Activated naive CD8-positive, alpha-beta T cell treated with anti-CD3 and anti-CD28 coated beads, Interleukin-2, amount 10 ng/mL, durations not matched to agents 7 days and 5 days (primary cell): ENCODE results near the gene DCUN1D1. TPM values are rescaled to one million over a fixed set of nuclear protein-coding genes. Genes with fewer than 3 reads are reported as not detected.

Experiments used
- ATAC-seq: fragments of 150-1000 bp; cut with Tn5 transposase; one replicate; pipeline ENCODE4 v1.10.0; 2021; ENCODE audit warnings: low read depth, moderate library complexity
- POLR2A ChIA-PET: fragments of 350-600 bp; sonication (Branson Sonifier 250); formaldehyde crosslinking; loops from one replicate; lab custom pipeline; 2021; ENCODE audit warnings: antibody characterized with exemption; lab: Charles Lee
- DNase-seq: peaks from one replicate; pipeline ENCODE4 v3.0.0; 2021
- H3K27ac Mint-ChIP-seq: one replicate; pipeline ENCODE4 v1.8.0; 2022; ENCODE audit warnings: mild to moderate bottlenecking, mixed read lengths
- H3K27me3 Mint-ChIP-seq: one replicate; pipeline ENCODE4 v1.8.0; 2022; ENCODE audit warnings: mild to moderate bottlenecking, moderate library complexity, mixed read lengths
- H3K36me3 Mint-ChIP-seq: one replicate; pipeline ENCODE4 v1.8.0; 2021; ENCODE audit warnings: mild to moderate bottlenecking, mixed read lengths
- H3K4me1 Mint-ChIP-seq: one replicate; pipeline ENCODE4 v1.8.0; 2021; ENCODE audit warnings: mixed read lengths
- H3K4me3 Mint-ChIP-seq: one replicate; pipeline ENCODE4 v1.8.0; 2022; ENCODE audit warnings: mild to moderate bottlenecking, moderate library complexity, mixed read lengths
- H3K9me3 Mint-ChIP-seq: one replicate; pipeline ENCODE4 v1.8.0; 2021; ENCODE audit warnings: mixed read lengths
- total RNA-seq, 2 experiments: library from RNA; stranded (reverse); gene quantifications; one replicate each; pipeline ENCODE4 v1.2.3, GENCODE V29; 2021

Gene DCUN1D1
- total RNA-seq, 2 experiments from 2014 or later = 68.2 to 69.7 TPM

DNA sequence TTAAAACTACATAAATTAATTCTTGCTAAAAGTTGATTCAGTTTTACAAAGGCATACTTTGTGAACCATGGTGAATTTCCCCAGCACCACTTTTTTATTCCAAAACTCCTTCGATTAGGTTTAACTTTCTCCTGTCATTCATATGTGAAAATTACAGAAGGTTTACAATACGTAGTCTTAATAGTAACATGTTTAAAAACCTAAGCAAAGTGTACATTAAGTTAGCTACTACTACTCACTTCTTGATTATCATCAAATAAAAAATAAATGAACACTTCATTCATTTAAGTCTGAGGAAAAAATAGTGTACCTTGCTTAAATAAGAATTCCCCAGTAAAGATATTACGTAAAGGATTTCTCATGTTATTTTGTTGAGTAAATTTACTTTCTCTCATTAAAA, 38.6 kb downstream of the DCUN1D1 start:
- no peaks in the 10 kb centered on the region for H3K9me3 Mint-ChIP-seq
- no peaks in the 10 kb centered on the region for H3K27me3 Mint-ChIP-seq
- no peak for DNase-seq
- POLR2A ChIA-PET = no interaction called here
- no peak overlapping the region for H3K27ac Mint-ChIP-seq
- no peak overlapping the region for H3K4me3 Mint-ChIP-seq
- peaks cover 22% of the 10 kb centered on the region for H3K4me1 Mint-ChIP-seq
- ATAC-seq = no peak
- H3K36me3 Mint-ChIP-seq = peaks cover 32% of the 10 kb centered on the region

DNA sequence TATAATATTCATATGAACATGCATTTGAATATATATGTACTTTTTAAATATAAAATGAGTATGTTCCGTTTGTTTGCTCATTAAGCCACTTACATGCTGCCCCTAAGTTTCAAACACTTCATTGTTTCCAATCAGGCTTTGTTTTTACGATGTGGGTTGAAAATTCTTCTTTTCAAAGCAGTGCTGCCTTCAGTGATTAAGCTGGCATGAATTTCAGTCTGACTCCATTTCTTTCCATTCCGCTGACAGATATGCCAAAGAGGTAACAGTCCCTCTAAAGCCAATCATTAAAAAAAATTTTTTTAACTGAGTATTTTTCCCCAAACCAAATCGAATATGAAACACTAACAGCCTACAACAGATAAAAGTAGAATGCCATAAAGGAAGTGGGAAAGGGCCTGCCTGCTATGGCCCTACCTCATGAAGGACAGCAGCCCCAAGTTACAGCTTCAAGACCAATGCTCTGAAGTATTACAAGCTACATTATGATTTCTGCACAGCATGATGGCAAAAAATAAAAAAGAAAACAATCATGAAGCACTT, 40.0 kb downstream of the DCUN1D1 start:
- DNase-seq (no peak), ATAC-seq (no peak)
- Mint-ChIP-seq H3K9me3 (no peaks in the 10 kb centered on the region), H3K27me3 (no peaks in the 10 kb centered on the region), H3K4me1 (peaks cover 22% of the 10 kb centered on the region), H3K4me3 (no peak overlapping the region), H3K36me3 (peaks cover 23% of the 10 kb centered on the region), H3K27ac (no peak overlapping the region)
- POLR2A ChIA-PET = no interaction called here

DNA sequence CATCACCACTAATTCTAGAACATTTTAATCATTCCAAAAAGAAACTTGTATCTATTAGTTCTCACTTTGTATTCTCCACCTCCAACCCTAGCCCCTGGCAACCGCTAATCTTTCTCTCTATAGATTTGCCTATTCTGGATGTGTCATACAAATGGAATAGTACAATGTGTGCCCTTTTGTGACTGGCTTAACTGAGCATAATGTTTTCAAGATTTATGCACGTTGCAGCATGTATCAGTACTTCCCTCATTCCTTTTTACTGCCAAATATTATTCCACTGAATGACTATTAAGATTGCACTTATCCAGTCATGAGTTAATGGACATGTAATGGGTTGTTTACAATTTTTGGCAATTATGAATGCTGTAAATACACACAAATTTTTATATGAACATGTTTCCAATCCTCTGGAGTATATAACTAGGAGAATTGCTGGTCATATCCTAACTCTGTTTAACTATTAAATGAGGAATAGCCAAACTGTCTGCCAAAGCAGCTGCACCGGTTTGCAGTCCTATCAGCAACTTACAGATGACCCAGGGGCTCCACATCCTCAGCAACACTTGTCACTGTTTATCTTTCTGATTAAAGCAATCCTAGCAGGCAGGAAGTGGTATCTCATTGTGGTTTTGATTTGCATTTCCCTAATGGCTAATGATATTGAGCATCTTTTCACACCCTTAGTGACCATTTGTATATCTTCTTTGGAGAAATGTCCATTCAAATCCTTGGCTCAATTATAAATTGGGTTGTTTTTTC, 42.9 kb downstream of the DCUN1D1 start:
- H3K27ac Mint-ChIP-seq = no peak overlapping the region
- no peak overlapping the region for H3K4me3 Mint-ChIP-seq
- POLR2A ChIA-PET = interaction anchor here (1.0 kb wide), 1 partner anchor 27 kb away, joined by 3 read pairs; no protein-coding TSS in a partner anchor
- H3K9me3 Mint-ChIP-seq = no peaks in the 10 kb centered on the region
- DNase-seq = no peak
- peak; percentile 70 for ATAC-seq
- H3K36me3 Mint-ChIP-seq = peaks cover 28% of the 10 kb centered on the region
- peaks cover 22% of the 10 kb centered on the region for H3K4me1 Mint-ChIP-seq
- H3K27me3 Mint-ChIP-seq = no peaks in the 10 kb centered on the region

DNA sequence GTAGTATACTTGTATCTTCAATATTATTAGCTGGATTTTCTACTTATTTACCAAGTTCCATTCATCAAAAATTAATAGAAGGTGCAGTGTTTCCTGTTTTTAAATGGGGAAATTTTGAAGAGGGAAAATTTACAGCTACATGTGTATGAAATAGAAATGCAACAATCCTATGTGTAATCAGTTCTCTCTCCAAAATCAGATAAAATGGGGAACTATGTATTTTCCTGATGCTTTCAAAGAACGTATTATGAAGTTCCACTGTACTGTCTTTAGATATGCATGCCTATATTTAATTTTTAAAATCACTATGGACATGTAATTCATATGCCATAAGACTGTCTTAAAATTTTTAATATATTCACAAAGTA, 43.4 kb downstream of the DCUN1D1 start:
- no peak for ATAC-seq
- POLR2A ChIA-PET = no interaction called here
- Mint-ChIP-seq H3K9me3 (peaks cover 3% of the 10 kb centered on the region), H3K27me3 (no peaks in the 10 kb centered on the region), H3K4me1 (peaks cover 22% of the 10 kb centered on the region), H3K36me3 (peaks cover 32% of the 10 kb centered on the region), H3K27ac (no peak overlapping the region), H3K4me3 (no peak overlapping the region)
- no peak for DNase-seq

DNA sequence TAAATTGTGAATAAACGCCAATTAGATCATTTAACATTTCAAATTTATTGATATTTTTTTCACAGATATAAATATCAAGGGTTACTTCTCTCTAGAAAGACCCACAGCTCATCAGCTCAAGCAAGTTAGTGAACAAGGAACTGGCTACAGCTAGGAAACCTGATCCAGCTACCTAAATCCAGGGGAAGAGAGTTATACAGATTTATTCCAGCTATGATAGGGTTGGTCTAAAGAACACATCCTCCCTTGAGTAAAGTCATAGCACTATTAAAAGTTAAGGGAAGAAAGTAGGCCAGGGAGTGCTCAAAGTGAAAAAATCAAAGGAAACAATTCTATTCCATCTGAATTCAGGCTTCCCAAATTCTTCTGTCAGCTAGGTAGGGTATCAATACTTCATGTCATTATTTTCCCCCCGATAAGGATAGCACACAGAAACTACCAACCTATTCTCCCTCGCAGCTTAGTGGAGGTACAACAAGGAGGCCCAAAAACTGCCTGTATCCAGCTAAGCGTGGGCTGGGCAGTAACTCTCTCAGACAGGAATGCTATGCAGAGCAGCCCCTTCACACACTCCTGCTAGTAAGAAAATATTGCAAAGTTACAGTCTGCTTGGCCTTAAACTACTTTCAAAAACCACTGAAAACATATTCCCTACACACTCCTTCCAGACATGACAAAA, 44.0 kb downstream of the DCUN1D1 start:
- DNase-seq = no peak
- no peak overlapping the region for H3K4me3 Mint-ChIP-seq
- H3K27ac Mint-ChIP-seq = no peak overlapping the region
- POLR2A ChIA-PET = no interaction called here
- peaks cover 36% of the 10 kb centered on the region for H3K36me3 Mint-ChIP-seq
- ATAC-seq = no peak
- no peaks in the 10 kb centered on the region for H3K27me3 Mint-ChIP-seq
- H3K4me1 Mint-ChIP-seq = peaks cover 22% of the 10 kb centered on the region
- H3K9me3 Mint-ChIP-seq = peaks cover 5% of the 10 kb centered on the region

DNA sequence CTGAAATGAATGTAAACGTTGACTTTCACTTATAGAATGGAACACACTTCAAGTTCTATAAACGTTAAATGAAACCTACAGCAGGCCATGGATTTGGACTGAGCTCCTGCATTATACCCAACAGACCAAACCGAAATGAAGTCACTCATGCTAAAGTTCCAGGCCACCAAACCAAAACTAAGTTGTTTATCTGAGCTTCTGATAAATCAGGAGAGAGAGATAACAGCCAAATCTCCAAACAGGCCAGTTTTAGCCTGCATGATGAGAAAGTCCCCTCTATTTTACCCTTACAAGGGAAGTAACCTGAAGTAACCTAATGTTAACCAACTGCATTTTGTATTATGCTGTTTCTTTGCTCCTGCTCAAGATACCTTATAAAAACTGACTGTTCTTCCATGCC, 44.5 kb downstream of the DCUN1D1 start:
- peaks cover 20% of the 10 kb centered on the region for H3K4me1 Mint-ChIP-seq
- H3K9me3 Mint-ChIP-seq = peaks cover 5% of the 10 kb centered on the region
- peaks cover 39% of the 10 kb centered on the region for H3K36me3 Mint-ChIP-seq
- no peaks in the 10 kb centered on the region for H3K27me3 Mint-ChIP-seq
- DNase-seq (no peak), ATAC-seq (no peak)
- H3K4me3 Mint-ChIP-seq = no peak overlapping the region
- POLR2A ChIA-PET = no interaction called here
- no peak overlapping the region for H3K27ac Mint-ChIP-seq

DNA sequence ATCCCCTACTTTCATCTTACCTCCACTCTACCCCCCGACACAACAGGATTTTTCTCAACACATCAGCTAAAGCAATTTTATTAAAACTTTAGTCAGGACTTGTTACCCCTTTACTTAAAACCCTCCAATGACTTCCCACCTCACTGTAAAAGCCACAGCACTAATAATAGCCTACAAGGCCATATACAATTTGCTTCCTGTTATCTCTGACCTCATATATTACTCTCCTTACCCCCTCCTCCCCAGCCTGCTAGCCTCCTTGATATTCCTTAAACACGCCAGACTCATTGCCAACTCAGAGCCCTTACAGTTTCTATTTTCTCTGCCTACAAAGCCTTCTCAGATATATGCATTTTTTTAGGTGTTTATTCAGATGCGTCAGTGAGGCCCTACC, 54.4 kb downstream of the DCUN1D1 start:
- no peak for ATAC-seq
- peaks cover 60% of the 10 kb centered on the region for H3K36me3 Mint-ChIP-seq

DNA sequence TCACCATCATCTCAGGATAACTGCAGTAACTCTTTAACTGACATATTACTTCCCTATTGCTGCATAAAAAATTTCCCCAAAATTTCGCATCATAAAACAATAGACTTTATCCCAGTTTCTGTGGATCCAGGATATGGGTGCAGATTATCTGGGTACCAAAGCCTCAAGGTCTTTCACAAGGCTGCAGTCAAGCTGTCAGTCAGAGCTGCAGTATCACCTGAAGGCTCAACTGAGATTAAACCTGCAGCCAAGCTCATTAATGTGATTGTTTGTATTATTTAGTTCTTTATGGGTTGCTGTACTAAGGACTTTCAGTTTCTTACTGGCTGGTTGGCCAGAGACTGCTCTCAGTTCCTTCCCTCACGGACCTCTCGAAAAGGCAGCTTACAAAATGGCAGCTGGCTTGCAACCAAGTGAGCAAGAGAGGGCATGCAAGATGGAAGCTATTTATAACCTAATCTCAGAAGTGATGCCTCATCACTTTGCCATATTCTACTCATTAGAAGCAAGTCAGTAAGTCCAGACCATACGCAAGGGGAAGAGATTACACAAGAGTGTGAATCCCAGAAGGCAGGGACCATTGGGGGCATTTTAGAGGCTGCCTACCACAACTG, 54.9 kb downstream of the DCUN1D1 start:
- Mint-ChIP-seq H3K27me3 (no peaks in the 10 kb centered on the region), H3K9me3 (peaks cover 10% of the 10 kb centered on the region), H3K4me3 (no peak overlapping the region), H3K36me3 (peaks cover 60% of the 10 kb centered on the region), H3K4me1 (peaks cover 14% of the 10 kb centered on the region), H3K27ac (no peak overlapping the region)
- POLR2A ChIA-PET = no interaction called here
- no peak for ATAC-seq
- DNase-seq = no peak

More for the DNA sequence above, 54.4 kb downstream of the DCUN1D1 start:
- DNase-seq = no peak
- H3K27me3 Mint-ChIP-seq = no peaks in the 10 kb centered on the region
- peaks cover 10% of the 10 kb centered on the region for H3K9me3 Mint-ChIP-seq
- H3K4me3 Mint-ChIP-seq = no peak overlapping the region
- POLR2A ChIA-PET = no interaction called here
- peaks cover 14% of the 10 kb centered on the region for H3K4me1 Mint-ChIP-seq
- peak overlapping the region; percentile 3 for H3K27ac Mint-ChIP-seq

DNA sequence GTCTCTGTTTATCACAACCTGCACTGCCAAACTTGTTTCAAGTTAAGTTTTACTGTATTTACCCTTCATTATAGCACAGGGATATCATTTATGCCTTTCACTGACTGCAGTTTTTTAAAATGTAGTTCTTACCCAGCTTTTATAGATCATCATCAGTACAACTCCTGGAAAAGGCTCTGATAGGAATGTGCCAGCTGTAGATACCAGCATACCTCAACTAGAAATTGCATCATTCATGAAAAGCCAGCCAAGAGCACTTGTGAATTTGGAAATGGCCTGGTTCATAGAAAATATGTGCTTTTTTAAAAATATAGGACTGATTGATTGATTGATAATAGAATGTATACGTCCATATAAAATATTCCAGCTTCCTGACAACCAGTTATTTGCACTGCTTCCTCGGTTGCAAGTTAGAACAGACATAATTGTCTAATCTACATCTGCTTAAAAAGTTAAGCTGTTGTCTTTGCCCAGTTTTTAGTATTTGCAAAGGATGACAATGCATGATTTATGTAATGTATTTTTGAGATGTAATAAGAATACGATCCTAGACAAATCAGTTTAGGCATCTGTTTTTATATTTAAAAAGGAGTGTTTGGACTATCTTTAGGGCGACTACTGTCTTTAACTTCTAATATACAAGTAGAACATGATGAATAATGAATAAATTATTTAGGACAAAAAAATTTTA, 58.5 kb downstream of the DCUN1D1 start:
- DNase-seq (no peak), ATAC-seq (no peak)
- no peak overlapping the region for H3K4me3 Mint-ChIP-seq
- H3K36me3 Mint-ChIP-seq = peaks cover 50% of the 10 kb centered on the region
- POLR2A ChIA-PET = no interaction called here
- no peak overlapping the region for H3K27ac Mint-ChIP-seq
- H3K4me1 Mint-ChIP-seq = peaks cover 5% of the 10 kb centered on the region
- H3K9me3 Mint-ChIP-seq = peaks cover 7% of the 10 kb centered on the region
- H3K27me3 Mint-ChIP-seq = no peaks in the 10 kb centered on the region

DNA sequence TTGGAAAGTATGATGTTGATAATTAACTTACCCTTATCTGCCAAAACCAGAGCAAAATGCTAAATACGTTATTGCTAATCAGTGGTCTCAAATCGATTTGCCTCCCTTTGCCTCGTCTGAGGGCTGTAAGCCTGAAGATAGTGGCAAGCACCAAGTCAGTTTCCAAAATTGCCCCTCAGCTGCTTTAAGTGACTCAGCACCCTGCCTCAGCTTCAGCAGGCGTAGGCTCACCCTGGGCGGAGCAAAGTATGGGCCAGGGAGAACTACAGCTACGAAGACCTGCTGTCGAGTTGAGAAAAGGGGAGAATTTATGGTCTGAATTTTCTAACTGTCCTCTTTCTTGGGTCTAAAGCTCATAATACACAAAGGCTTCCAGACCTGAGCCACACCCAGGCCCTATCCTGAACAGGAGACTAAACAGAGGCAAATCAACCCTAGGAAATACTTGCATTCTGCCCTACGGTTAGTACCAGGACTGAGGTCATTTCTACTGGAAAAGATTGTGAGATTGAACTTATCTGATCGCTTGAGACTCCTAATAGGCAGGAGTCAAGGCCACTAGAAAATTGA, 59.7 kb downstream of the DCUN1D1 start:
- ATAC-seq (no peak), DNase-seq (no peak)
- no peak overlapping the region for H3K27ac Mint-ChIP-seq
- no peak overlapping the region for H3K4me3 Mint-ChIP-seq
- H3K4me1 Mint-ChIP-seq = peaks cover 5% of the 10 kb centered on the region
- H3K36me3 Mint-ChIP-seq = peaks cover 44% of the 10 kb centered on the region
- H3K9me3 Mint-ChIP-seq = no peaks in the 10 kb centered on the region
- no peaks in the 10 kb centered on the region for H3K27me3 Mint-ChIP-seq
- POLR2A ChIA-PET = no interaction called here

DNA sequence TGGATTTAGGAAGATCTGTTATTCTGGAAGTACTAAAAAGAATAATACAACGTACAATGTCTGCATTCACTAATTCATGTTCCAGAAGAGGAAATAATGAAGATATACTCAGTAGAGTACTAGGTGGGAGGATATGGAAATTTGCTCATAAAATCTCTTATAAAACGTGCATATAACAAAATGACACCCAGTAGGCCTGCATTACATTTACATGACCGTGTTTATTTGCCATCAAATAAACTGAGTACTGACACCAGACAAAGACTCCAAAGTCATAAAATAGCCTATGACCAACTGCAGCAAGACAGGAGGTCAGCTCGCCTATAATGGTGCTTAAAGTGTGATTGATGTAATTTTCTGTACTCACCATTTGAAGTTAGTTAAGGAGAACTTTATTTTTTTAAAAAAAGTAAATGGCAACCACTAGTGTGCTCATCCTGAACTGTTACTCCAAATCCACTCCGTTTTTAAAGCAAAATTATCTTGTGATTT, 60.4 kb downstream of the DCUN1D1 start:
- Mint-ChIP-seq H3K4me1 (peaks cover 8% of the 10 kb centered on the region), H3K27me3 (no peaks in the 10 kb centered on the region), H3K9me3 (no peaks in the 10 kb centered on the region), H3K4me3 (no peak overlapping the region), H3K27ac (no peak overlapping the region), H3K36me3 (peaks cover 42% of the 10 kb centered on the region)
- ATAC-seq = no peak
- DNase-seq = no peak
- POLR2A ChIA-PET = interaction anchor here (0.6 kb wide), 1 partner anchor 115 kb away, joined by 5 read pairs; no protein-coding TSS in a partner anchor

DNA sequence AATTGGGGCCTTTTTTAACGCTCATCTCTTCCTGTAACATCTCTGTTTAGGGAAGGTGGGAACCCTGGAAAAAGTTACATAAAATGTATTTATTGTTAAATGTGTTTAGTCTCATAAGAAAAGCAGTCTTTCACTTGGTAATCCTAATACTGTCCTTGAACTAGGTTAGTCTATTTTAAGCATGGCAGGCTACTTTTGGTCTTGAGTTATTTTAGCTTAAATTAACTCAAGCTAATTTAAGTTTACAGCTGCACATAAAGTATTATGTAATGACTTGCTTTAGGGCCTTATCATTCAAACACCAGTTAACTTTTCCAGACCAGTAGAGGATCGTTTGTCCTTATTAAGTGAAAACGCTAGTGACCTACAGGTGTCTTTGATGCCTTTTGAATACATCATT, 63.2 kb downstream of the DCUN1D1 start:
- H3K9me3 Mint-ChIP-seq = peaks cover under 1% of the 10 kb centered on the region
- no peaks in the 10 kb centered on the region for H3K27me3 Mint-ChIP-seq
- peaks cover 36% of the 10 kb centered on the region for H3K36me3 Mint-ChIP-seq
- POLR2A ChIA-PET = interaction anchor here (1.9 kb wide), 1 partner anchor 245 kb away, joined by 4 read pairs; the partner anchor contains the start of gene LAMP3
- ATAC-seq (no peak), DNase-seq (no peak)
- H3K27ac Mint-ChIP-seq = no peak overlapping the region
- H3K4me3 Mint-ChIP-seq = no peak overlapping the region
- peaks cover 32% of the 10 kb centered on the region for H3K4me1 Mint-ChIP-seq
